Amniotic epithelial cell (primary cell): ENCODE data around the gene PPP1R2C.
A peak's percentile ranks its signal among the peaks of the same experiment; 100 is the strongest.

Experiments
- DNase-seq: peaks from one replicate; pipeline ENCODE4 v3.0.0-alpha.2; 2010; ENCODE audit warnings: low read depth

The PPP1R2C gene

GRCh38 chrX:42778096-42778495 is at the start of gene PPP1R2C:
PPP1R2C (minus strand) TSS chrX:42778163; CDS start chrX:42778079, 84 bp downstream.
- DNase-seq, result no peak

DNA sequence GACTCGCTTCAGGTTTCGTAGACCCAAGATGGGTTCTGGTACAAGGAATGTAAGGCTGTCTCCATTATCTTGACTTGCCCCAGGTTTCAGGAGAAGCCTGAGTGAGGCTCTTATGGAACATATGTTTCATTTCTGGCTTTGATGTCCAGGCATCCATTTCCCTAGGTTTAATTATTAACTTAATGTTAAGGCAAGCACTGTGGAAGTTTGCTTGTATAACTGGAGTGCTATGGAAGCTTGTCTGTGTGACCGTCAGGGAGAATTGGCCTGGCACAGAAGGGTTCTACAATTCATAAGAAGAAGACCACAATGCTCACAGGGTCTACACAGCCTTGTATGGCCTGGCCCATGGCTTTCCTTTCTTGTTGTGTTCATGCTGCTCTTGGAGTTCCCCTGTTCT is 47.2 kb upstream of the PPP1R2C start:
- DNase-seq, result no peak

GRCh38 chrX:42824541-42824940 is 46.6 kb upstream of the PPP1R2C start:
- no peak for DNase-seq

DNA sequence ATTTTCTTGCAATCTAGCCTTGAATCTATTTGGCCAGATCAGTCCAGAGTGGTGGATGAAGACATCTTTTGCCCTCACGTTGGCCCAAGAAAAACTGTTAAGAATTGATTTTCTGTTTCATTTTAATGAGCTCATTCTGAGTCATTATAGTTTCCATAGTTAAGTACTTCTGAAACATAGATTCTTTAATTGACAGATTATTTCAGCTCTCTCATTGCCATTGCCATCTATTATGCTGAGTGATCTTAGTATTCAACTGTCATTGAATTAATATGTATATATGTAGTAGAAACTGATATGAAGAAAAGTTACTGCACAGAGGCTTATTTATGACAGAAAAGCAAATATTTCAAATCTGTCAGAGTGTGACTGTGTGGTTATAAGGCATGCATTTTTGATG is 45.5 kb upstream of the PPP1R2C start:
- no peak for DNase-seq

- DNase-seq, result no peak
Observed at GRCh38 chrX:42821803-42822443, 44.0 kb upstream of the PPP1R2C start.

- no peak for DNase-seq
Observed at GRCh38 chrX:42818151-42818921, 40.4 kb upstream of the PPP1R2C start.

DNA sequence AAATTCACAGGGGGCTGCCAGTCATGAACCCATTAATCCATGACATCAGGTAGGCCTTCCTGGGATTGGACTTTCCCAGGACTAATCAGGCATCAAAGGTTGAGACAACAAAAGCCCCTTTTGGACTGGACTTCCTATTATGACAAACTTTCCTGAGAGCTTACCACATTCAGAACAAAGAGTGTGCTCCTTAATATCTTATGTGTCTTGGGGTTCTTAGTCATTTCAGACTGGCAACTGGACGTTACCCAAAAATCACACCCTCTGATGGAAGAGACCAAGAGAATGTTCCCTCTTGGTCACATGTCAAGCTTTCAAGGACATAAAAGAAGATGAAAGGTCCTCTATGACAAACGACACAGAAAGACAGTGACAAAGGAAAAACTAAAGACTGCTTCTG is 31.6 kb upstream of the PPP1R2C start:
- no peak for DNase-seq

DNA sequence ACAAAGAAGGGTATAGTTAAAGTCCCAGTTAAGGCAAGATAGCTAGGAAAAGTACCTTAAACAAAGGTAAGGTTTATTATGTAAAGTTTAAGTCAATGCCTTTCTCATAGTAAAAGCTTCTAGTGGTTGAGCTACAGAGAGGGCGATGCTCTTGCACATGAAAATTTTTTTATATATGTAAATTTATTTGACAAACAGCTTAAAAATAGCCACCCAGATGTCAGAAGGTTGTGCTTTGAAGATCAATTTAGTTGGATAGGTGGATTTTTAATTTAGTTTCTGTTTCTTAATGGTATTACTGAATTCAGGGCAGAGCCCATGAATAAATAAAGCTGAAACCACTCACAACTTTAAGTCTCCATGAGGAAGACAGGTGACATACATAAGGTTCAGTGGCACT is 29.4 kb upstream of the PPP1R2C start:
- no peak for DNase-seq

GRCh38 chrX:42804524-42804923 is 26.6 kb upstream of the PPP1R2C start:
- no peak for DNase-seq

DNA sequence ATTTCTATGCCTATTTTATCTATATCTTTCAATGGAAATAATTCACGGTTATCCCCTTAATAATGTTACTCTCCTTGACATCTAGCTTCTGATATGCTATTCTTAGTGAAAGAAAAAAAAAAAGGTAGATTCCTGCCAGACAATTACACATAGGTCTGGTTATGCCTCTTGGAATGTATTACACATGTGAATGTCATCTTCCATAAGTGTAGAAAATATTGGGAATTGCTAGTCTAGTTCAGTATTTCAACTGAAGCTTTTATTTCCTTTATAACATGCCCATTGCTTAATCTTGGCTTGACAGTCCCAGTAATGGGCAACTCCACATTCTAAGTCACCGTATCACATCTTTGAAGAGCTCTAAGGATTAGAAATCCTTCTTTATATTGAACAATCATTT is 25.4 kb upstream of the PPP1R2C start:
- DNase-seq, result peak; percentile 4

DNA sequence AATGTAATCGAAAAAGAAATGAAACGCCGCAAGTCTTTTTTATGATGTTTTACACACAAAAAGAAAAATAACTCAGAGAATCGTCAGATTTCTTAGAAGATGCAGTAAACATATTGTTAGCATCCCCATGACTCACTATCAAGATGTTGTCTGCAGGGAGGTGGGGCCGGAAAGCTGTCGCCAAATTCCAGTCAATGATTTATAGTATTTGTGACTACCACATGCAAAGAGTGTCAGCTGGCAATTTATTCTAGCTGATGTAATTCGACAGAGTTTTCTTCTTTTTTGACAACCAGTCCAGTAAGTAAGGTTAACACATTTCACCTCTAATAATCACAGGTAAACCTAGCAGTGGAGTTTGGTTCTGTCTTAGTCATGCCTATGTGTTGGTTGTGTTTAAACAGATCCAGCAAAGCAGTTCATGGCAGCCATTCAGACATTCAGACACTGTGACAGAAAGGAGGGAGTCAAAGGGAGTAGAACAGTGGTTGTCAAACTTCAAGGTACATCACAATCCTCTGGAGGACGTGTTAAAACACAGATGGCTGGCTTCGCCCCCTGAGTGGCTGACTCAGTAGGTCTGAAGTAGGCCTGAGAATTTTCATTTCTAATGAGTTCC is 19.8 kb upstream of the PPP1R2C start:
- DNase-seq, result no peak

GRCh38 chrX:42783451-42783850 is 5.5 kb upstream of the PPP1R2C start:
- DNase-seq, result peak; percentile 3

GRCh38 chrX:42776195-42776594 is 1.8 kb downstream of the PPP1R2C start:
- peak; percentile 65 for DNase-seq

- DNase-seq, result no peak
Observed at GRCh38 chrX:42772874-42773273, 5.1 kb downstream of the PPP1R2C start.

DNA sequence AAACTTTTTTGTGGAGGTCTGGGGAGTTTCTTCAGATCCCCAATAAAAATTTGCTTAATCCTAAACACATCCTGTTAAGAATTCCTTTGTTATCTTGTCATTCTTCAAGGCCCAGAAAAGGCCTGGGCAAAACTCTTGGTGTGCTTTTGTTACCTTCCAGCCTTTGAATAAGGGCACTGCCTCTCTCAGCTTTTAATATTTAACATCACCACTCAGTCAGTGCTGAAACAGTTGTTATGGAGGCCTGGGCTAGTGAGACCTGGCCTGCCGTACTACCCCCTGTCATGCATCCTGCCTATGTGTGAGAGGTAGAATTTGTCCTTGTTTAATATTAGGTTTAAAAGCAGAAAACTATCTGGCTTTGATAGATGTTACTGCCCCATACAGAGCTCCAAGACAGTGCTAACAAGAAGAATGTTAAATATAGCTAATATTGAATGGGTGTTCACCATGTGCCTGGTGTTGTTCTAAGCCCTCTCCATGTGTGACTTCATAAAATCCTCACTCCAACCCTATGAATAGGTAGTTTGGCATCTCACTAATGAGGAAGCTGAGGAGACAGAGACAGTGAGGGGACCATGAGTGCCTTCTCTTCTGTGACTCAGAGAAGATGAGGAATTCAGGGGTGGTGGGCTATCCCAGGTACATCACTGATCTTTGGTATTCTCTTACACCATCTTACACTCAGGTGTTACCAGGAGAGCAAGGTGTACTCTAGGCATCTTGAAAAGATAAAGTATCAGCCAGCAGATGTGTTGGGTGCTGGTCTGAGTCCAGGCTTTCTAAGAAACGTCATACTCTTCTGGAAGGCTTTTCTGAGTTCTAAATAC is 6.2 kb downstream of the PPP1R2C start:
- DNase-seq, result no peak

DNA sequence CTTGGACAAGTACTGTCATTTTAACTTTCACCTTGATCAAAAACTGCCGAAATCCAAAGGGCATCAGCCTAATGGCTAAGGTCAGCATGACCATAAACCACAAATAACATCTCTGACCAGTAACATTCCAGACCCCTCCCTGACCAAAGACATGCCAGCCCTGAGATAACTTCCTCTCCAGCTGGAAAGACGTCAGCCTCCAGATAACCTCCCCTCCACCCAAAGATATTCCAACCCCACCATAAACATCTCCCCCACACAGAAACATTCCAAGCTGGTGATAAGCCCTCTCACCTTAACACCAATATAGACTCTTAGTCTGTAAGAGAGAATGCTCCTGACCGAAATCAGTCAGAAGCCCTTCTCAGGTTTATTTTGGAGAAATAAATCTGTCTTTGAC is 7.4 kb downstream of the PPP1R2C start:
- DNase-seq, result peak; percentile 17

DNA sequence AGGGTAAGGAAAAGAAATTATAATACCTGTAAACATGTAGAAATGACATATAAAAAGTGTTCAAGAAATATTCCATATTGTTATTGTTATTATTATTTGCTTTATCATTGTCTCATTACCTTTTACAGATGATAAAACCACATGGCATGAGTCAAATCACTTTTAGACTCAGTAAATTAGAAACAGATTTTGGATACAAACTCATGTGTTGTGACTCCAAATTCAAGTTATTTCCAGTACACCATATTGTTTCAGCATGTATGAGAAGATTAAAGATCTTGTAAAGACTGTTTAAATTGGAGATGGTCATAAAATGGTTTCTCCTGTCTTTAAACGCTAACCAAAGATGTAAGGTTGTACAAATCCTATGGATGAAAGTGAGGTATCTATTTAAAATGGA is 18.1 kb downstream of the PPP1R2C start:
- no peak for DNase-seq

DNA sequence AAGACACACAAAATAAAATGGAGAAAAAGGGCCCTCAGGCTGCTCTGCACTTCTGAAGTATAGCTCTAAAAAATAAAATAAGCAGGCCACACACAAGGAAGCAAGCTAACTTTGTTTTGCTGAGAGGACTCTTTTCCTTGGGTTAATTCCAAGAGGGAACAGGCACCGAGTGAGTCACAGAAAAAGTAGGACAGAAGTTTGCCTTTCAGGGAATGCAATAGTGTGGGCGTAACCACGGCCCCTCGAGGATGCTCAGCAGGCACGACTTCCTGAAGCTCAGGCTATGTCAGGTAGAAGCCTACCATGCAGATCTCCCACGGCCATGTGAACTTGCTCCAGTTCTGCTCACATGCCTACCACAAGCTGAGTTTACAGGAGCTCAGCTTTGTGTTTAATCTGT is 22.1 kb downstream of the PPP1R2C start:
- DNase-seq, result peak; percentile 49

DNA sequence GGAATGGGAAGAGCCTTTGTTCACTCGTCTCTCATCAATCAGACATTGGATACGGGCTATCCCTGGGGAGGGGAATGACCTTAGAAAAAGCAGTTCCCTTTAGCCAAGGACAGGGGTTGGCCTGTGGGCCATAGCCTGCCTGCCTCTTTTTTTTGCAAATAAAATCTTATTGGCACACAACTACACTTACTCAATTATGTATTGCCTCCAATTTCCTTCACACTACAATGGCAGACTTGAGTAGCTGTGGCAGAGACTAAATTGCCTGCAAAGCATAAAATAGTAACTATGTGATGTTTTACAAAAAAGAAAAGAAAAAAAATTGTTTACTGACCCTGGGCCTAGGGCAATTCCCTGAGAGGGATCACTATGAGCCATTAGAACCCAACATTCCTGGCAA is 23.4 kb downstream of the PPP1R2C start:
- no peak for DNase-seq

DNA sequence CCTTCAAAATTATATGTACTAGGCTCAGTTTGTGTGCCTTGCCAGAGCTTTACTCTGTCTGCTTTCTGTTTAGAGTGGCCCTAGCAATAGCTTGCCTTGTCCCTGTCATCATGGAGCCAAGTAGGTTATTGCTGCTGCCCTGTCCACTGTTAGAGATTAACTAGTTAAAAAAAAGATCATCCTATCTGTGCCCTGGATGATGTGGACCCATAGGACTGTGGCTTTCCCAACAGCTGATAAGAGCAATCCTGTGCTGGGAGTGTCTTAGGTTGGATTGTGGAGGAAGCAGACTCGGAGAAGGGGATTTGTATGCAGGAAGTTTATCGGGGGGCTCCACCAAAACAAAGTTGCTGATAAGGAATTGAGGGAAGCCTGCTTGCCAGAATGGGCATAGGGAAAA is 23.8 kb downstream of the PPP1R2C start:
- no peak for DNase-seq

- no peak for DNase-seq
Observed at GRCh38 chrX:42752730-42753129, 25.2 kb downstream of the PPP1R2C start.

GRCh38 chrX:42751573-42751972 is 26.4 kb downstream of the PPP1R2C start:
- peak; percentile 45 for DNase-seq
